Embryonic facial prominence (tissue), 1 donor: ENCODE measurements around the gene EFTUD2.

Experiments used
- DNase-seq: peaks from one replicate; pipeline ENCODE4 v3.0.0-alpha.2; 2016; ENCODE audit errors: extremely low spot score

The EFTUD2 gene

GRCh38 chr17:44925731-44926697, 26.8 kb upstream of the EFTUD2 start:
- no peak for DNase-seq

- DNase-seq = no peak
Measured at GRCh38 chr17:44924107-44924544, 24.9 kb upstream of the EFTUD2 start.

DNA sequence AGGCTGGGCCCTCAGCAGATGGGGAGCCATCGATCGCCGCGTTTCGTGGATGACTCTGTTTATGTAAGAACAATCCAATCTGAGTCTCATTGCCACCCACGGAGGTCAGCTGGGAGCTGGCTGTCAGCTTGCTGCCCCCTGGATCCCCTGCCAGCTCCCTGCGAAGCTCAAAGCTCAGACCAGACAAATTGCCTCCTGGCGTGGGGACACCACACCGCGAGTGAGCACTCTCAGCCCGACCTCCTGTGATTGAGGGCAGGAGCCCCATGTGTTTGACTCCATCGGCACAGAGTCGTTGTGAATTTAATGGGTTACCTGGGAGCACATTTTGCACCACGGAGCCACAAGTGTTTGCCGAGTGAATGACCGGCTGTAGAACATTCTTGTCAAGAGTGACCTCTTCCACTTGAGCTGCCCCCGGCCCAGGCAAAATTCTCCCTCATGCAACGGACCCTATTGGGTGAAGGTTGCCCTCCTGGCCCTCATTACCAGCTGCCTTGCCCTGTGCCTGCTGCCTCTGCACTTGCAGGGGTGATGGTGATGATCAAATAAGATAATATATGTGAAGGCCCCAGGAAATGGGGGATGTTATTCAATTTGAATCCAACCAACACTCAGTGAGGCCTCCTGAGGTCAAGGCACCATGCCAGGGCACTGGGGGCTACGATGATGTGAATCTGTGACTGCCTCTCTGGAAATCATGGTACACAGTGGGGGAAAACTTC, 23.7 kb upstream of the EFTUD2 start:
- no peak for DNase-seq

DNA sequence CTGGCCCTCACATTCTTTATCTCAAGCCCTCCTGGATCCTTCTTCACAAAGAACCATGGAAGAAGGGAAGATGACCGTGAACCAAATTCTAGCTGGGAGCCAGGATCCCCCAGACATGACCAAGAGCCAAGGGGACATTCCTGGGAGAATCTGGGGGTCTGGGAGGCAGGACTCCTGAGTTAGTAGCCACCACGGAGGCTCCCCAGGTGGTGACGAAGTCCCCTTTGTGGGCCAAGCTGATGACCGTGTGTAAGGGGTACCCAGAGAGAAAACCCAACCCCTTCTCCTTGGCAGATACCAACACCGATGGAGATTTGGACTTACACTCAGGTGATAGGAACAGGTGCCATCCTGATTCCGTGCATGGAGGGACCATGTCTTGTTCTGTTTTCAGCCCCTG, 22.9 kb upstream of the EFTUD2 start:
- DNase-seq = no peak

DNA sequence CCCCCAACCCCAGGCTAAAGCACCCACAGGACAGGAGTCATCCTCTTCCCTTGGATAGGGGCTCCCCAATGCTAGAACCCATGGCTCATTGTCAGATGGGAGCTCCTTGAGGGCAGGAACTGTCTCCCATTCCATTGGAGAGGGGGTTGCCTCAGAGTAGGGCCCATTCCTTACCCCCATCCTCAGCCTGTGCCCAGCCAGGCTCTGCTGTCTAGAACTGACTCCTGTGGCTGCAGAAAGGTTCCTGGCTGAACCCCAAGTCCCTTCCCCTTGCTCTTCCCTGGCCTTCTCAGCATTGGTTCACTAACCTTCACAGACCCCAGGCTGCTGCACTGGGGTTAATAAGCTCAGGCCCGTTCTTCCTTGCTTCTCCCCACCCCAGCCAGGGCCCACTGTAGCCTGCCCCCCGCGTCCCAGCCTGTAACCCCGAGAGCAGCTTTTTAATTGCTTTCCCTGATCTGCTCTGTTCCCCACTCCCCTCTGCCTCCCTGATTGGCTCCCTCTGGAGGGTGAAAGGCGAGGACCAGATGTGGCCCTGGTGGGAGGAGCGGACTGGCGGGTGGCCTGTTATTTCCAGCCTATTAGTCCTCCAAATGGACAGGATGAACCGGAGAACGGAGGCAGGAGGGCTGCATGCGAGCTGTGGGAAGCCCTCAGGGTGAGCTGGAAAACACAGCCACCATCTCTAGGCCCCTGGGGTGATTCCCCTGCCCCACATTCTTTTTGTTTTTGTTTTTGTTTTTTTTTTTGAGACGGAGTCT, 22.1 kb upstream of the EFTUD2 start:
- DNase-seq = no peak

GRCh38 chr17:44920565-44920940, 21.3 kb upstream of the EFTUD2 start:
- no peak for DNase-seq

DNA sequence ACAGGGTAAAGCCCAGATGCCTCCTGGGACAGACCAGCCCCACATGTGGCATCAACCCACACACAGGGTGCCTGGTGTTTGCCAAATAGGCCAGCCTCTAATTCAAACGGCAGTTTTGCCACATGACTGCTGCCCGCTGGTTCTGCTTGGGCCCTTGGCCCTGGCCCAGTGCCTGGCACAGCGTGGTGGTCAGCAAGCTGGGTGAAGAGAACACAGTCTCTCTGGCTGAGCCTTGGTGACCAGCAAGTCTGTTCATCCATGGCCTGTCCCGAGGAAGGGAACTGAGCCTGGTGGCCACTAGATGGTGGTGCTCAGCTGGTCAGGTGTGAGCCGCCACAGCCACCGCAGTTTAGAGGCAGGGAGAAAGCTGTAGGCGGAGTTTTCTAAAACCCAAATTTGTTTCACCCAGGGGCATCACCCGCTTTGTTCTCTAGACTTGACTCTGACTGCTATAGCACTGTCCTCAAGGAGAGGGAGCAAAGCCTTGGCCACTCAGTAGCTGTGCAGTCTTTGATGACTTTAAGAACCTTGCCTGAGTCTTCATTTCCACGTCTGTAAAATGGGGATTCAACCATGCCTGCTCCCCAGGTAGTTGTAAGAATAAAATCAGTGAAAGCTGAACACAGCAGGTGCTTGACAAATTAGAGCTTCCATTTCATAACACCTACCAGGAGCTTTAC, 20.8 kb upstream of the EFTUD2 start:
- peak; percentile 46 for DNase-seq

- no peak for DNase-seq
Measured at GRCh38 chr17:44919411-44919810, 20.2 kb upstream of the EFTUD2 start.

DNA sequence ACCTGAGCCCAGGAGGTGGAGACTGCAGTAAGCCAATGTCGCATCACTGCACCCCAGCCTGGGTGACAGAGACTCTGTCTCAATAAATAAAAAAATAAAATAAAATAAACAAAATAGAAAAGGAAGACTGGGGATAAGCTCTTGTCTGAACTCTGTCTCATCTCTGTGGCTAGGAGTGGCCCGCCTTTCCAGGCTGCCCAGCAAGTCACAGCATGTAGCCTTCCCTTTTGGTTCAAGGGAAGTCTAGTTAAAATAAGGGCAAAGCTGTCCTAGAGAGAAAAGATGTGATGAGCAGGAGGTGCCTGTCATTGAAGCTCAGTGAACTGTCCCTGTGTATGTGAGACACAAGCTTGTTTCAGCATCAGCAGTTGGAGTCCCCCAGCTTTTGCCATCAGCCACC, 18.8 kb upstream of the EFTUD2 start:
- DNase-seq = no peak

GRCh38 chr17:44917456-44917855, 18.2 kb upstream of the EFTUD2 start:
- DNase-seq = no peak

DNA sequence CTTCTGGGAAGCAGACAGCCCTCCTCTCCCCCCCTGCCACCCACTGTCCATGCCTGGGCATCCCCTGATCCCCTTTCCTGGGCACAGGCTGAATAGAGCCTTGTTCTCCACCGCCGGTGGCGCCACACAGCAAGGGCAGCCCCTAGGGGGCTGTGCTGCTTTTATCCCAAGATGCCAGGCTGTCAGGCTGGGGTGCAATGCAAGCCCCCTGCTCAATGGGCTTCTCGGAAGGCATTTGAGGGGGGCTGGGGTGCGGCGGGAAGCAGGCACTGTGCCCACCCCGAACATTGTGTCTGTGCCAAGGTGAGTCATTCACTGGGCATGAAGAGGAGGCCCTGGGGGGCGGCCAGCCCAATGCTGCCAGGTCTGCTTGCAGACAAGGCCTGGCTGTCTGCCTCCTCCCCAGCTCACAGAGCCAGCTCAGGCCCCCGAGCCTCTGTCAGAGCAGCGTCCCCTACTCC, 17.6 kb upstream of the EFTUD2 start:
- DNase-seq = no peak

DNA sequence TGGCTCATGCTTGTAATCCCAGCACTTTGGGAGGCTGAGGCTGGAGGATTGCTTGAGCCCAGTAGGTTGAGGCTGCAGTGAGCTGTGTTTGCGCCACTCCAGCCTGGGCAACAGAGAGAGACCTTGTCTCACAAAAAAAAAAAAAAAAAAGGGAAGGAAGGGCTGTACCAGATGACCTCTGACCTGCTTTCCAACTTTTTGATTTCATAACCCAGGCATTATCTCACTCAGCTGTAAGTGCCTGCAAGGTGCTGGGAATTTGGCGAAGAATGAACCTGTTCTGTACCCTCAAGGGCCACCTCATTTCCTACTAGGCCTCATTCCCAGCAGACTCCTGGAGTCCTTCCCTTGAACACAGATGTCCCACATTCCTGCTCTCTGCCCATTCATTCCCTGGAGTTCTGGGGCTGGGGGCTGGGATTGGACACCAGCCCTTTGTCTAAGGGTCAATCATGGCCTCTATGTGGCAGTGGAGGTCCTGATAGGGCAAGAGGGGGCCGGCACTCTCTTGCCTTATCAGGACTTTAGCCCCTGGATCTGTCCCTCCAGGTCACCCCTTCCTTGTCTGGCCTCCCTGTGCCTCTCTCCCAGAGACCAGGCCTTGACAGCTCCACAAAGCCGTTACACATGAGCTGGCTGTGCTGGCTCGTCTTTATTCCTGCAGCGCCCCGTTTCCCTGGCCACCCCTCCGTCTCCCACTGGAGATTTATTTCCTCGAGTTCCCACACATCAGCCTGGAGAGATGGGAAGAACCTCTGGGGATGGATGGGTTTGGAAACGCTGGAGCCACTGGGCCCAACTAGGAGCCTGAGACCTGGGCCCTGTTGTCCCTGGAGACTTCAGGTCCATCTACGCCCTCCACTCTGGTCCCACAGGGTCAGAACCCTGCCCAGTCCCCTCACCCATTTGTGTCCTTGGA, 16.9 kb upstream of the EFTUD2 start:
- DNase-seq = no peak

GRCh38 chr17:44915321-44915726, 16.1 kb upstream of the EFTUD2 start, which contains the start of gene GFAP:
TSS of gene GFAP (minus strand) at chr17:44915500. CDS start at chr17:44915486, 14 bp downstream.
- no peak for DNase-seq

DNA sequence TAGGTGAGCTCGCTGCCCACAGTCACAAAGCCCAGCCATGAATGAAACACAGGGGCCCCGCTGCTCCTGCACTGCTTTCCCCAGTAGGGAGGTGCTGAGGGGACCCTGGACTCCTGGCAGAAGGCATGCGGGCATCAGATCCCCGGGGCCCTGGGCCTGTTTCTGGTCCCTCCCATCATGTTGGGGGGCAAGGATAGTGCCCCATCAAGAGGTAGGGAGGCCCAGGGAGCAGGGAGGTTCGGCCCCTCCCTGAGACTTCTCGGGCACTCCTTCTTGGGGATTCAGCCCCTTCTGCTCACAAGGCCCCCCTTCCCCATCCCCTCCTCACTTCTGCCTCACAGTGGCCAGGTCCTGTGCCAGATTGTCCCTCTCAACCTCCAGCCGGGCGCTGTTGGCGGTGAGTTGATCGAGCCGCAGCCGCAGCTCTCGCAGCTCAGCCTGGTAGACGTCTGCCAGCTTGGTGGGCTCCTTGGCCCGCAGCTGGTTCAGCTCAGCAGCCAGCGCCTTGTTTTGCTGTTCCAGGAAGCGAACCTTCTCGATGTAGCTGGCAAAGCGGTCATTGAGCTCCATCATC, 15.5 kb upstream of the EFTUD2 start:
- DNase-seq = no peak

- DNase-seq = no peak
Measured at GRCh38 chr17:44914148-44914547, 14.9 kb upstream of the EFTUD2 start.

DNA sequence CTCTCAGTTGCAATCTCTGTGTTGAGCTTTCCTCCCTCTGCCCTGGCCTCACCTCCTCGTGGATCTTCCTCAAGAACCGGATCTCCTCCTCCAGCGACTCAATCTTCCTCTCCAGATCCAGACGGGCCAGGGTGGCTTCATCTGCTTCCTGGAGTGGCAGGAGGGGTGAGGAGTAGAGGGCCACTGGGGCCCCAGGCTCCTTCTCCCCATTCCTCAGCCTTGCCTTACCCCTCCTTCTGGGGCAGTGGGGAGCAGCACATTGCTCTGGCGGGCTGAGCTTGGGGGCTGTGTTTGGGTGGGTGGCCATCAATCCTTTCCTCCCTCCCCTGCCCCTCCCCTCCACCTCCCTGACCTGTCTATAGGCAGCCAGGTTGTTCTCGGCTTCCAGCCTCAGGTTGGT, 14.4 kb upstream of the EFTUD2 start:
- no peak for DNase-seq

DNA sequence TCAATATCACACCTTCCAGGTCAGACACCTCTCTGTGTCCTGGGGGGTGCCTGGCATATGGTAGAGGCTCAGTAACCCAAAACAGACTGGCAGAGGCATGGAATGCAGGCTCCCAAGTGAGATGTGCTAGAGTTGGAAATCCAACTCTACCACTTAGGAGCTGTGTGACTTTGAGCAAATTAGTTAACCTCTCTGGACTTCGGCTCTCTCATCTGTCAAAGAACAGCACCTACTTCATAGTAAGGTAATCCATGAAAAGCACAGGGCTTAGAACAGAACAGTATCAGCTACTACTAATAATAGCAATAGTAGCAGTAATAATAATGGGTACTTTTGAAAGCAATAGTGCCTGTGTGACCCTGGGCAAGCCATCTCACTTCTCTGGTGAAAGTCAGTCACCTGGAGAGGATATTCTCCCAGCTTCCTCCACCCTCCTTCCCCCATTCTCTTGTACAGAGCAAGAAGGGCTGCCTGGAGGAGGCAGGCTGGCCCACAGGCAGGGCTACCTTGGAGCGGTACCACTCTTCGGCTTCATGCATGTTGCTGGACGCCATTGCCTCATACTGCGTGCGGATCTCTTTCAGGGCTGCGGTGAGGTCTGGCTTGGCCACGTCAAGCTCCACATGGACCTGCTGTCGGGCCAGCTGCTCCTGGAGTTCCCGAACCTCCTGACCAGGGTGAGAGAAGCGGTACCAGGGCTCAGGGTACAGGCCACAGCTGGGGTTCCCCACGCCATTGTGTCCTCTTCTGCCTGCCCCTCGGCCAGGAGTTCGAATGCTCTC, 13.7 kb upstream of the EFTUD2 start:
- DNase-seq = no peak

DNA sequence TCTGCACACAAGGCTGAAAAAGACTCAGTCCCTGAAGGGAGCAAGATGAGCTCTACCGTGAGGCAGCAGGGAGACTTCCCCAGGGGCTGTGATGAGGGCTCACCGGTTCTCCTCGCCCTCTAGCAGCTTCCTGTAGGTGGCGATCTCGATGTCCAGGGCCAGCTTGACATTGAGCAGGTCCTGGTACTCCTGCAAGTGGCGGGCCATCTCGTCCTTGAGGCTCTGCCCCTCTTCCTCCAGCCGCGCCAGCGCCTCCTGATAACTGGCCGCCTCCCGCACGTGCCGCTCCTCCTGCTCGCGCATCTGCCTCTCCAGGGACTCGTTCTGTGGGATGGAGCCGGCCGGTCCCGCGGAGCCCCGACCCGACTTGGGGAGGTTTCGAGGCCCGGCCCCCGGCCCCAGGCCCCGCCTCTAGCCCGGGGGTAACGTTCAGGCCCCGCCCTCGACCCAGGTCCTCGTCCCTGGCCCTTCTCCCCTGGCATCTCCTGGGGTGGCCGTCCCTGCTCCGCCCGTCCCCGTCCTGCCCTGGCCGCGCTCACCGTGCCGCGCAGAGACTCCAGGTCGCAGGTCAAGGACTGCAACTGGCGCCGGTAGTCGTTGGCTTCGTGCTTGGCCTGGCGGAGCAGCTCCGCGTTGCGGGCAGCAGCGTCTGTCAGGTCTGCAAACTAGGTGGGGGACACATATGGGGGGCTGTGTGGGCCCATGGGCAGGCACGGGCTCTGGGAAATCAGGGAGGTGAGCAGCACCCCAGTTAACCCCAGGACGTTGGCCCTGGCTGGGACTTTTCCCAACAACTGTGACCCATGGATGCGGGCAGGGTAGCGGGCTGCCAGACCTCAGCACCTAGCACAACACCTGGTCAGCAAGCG, 12.1 kb upstream of the EFTUD2 start:
- no peak for DNase-seq
